Sigmoid colon (tissue), 7 donors: Measurements from ENCODE around the gene DPM1. TPM values are rescaled to one million over a fixed set of nuclear protein-coding genes. Genes with fewer than 3 reads are reported as not detected.

Source experiments
- DNase-seq: peaks from one replicate; pipeline ENCODE4 v3.0.0-alpha.2; 2019
- H3K27ac ChIP-seq, 4 donors: fragments of 200-600 bp; sonication (generic); one replicate each; pipeline ENCODE4 v1.5.1; 2016 to 2019; ENCODE audit warnings: mild to moderate bottlenecking in 1 of 4
- H3K27me3 ChIP-seq, 3 donors: fragments of 200-600 bp; sonication (generic); one replicate each; pipeline ENCODE4 v1.5.1; 2019; ENCODE audit warnings: mild to moderate bottlenecking in 1 of 3
- H3K36me3 ChIP-seq, 4 donors: fragments of 200-600 bp; sonication (generic); one replicate each; pipeline ENCODE4 v1.5.1; 2016 to 2019
- H3K4me1 ChIP-seq, 4 donors: fragments of 200-600 bp; sonication (generic); one replicate each; pipeline ENCODE4 v1.5.1; 2017 to 2019
- H3K4me3 ChIP-seq, 4 donors: fragments of 200-600 bp; sonication (generic); one replicate each; pipeline ENCODE4 v1.5.1; 2017 to 2019; ENCODE audit warnings: mild to moderate bottlenecking in 2 of 4, moderate library complexity in 1 of 4
- H3K9me3 ChIP-seq, 4 donors: fragments of 200-600 bp in 3 of 4; sonication (generic) in 3 of 4; one replicate each; pipeline versions ENCODE4 v1.5.1 to v1.6.1; 2013 to 2019
- EP300 ChIP-seq, 4 donors: sonication (generic); formaldehyde crosslinking; IDR thresholded peaks; one replicate each; pipeline ENCODE4 v1.6.1; 2017; ENCODE audit warnings: antibody characterized with exemption in 4 of 4
- POLR2A ChIP-seq, 2 donors: fragments of 450-650 bp; IDR thresholded peaks; one replicate each; pipeline ENCODE4 v1.6.1; 2016; ENCODE audit warnings: antibody characterized with exemption in 2 of 2, mild to moderate bottlenecking in 2 of 2, moderate library complexity in 2 of 2
- POLR2AphosphoS5 ChIP-seq, 4 donors: sonication (generic); formaldehyde crosslinking; IDR thresholded peaks; one replicate each; pipeline ENCODE4 v1.6.1; 2017; ENCODE audit warnings: antibody characterized with exemption in 4 of 4
- WGBS, 2 donors: extraction: QIAGEN DNeasy Blood & Tissue Kit; methylation state at CpG; one replicate each; pipeline ENCODE4 v1.1.7; 2013; 5-methylcytosine and 5-hydroxymethylcytosine counted together
- intact Hi-C: fragments of 100-400 bp; cut with DNase I; formaldehyde crosslinking; loops from one replicate; pipeline ENCODE4 v1.15.1; 2023
- polyA plus RNA-seq, 3 donors: library from polyadenylated mRNA; stranded (reverse); fragments of 200-250 nt; gene quantifications; one replicate each; pipeline ENCODE4 v1.2.3, GENCODE V29; 2013
- total RNA-seq, 4 donors: library from RNA; depleted of rRNA; stranded (reverse); fragments of >200 nt; gene quantifications; one replicate each; pipeline ENCODE4 v1.1.0, GENCODE V29; 2016
- TF ChIP-seq, protein P1 (sequence below), 4 experiments: fragments of 450-650 bp in 3 of 4; fragments of 200-600 bp in 1 of 4; IDR thresholded peaks; one replicate each; pipeline ENCODE4 v1.5.1; 2016 to 2019; ENCODE audit warnings: antibody characterized with exemption in 4 of 4, mild to moderate bottlenecking in 3 of 4, moderate library complexity in 2 of 4
- donor health status: healthy with polysubstance abuse.
- donor health status: Bipolar disorder and iron deficiency.
- donor health status: healthy.

The DPM1 gene
- total and polyA plus RNA-seq, 7 donors: 45.4 to 94.6 (median 60.4) TPM

DNA sequence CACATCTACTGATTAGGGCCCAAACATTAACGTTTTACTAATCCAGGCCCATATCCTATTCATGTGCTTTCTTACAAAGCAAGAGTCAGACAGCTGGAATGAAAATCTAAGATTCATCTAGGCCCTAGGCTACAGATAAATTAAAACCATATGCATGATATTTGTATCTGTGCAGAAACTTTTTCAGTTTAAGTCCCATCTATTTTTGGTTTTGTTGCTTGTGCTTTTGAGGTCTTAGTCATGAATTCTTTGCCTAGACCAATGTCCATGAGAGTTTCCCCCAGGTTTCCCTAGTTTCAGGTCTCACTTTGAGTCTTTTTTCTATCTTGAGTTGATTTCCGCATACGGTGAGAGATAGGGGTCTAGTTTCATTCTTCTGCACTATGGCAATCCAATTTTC lies 47.3 kb downstream of the DPM1 start:
- no peaks in the 10 kb centered on the region for H3K36me3 ChIP-seq
- H3K27ac ChIP-seq: no peak overlapping the region
- no peaks in the 10 kb centered on the region for H3K27me3 ChIP-seq
- H3K9me3 ChIP-seq: no peaks in the 10 kb centered on the region
- intact Hi-C loops: no loop called here
- TF ChIP-seq EP300 (IDR thresholded peaks at IDR 0.05): no peak
- TF ChIP-seq, protein P1, sequence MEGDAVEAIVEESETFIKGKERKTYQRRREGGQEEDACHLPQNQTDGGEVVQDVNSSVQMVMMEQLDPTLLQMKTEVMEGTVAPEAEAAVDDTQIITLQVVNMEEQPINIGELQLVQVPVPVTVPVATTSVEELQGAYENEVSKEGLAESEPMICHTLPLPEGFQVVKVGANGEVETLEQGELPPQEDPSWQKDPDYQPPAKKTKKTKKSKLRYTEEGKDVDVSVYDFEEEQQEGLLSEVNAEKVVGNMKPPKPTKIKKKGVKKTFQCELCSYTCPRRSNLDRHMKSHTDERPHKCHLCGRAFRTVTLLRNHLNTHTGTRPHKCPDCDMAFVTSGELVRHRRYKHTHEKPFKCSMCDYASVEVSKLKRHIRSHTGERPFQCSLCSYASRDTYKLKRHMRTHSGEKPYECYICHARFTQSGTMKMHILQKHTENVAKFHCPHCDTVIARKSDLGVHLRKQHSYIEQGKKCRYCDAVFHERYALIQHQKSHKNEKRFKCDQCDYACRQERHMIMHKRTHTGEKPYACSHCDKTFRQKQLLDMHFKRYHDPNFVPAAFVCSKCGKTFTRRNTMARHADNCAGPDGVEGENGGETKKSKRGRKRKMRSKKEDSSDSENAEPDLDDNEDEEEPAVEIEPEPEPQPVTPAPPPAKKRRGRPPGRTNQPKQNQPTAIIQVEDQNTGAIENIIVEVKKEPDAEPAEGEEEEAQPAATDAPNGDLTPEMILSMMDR (IDR thresholded peaks at IDR 0.05): no peak
- TF ChIP-seq POLR2A (IDR thresholded peaks at IDR 0.05): no peak
- no peak for TF ChIP-seq POLR2AphosphoS5 (IDR thresholded peaks at IDR 0.05)
- DNase-seq: no peak
- peaks cover 0 to 58% (median 43%) of the 10 kb centered on the region in 4 donors for H3K4me1 ChIP-seq
- H3K4me3 ChIP-seq: no peak overlapping the region
- 65 to 82% methylated on average over 3 of the region's 3 CpGs for WGBS, 2 donors

DNA sequence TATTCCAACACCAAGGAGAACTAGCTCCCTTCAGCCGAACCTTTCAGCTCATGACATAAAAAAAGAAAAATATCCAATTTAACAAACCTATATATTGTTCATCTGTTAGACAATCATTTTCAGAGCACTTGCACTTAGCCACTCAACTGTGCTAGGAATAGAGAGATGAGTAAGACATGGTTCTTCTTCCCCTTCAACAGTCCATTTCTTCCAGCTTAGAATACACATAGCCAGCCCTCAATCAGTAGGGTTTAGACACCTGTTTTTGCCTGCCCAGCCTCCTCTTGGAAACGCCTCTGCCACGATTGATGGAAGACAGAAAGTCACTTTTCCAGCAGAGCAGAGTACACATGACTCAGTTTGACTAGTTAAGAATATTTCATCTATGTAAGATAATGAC lies 48.9 kb downstream of the DPM1 start:
- Histone ChIP-seq H3K27me3 (no peaks in the 10 kb centered on the region), H3K4me1 (peaks cover 0 to 58% (median 36%) of the 10 kb centered on the region in 4 donors), H3K9me3 (no peaks in the 10 kb centered on the region), H3K4me3 (no peak overlapping the region), H3K36me3 (no peaks in the 10 kb centered on the region), H3K27ac (no peak overlapping the region)
- intact Hi-C loops: no loop called here
- 86 to 92% methylated on average over 3 of the region's 3 CpGs for WGBS, 2 donors
- DNase-seq: no peak
- TF ChIP-seq POLR2A (IDR thresholded peaks at IDR 0.05) (no peak), EP300 (IDR thresholded peaks at IDR 0.05) (no peak), POLR2AphosphoS5 (IDR thresholded peaks at IDR 0.05) (no peak)
- TF ChIP-seq, protein P1 (IDR thresholded peaks at IDR 0.05): no peak

DNA sequence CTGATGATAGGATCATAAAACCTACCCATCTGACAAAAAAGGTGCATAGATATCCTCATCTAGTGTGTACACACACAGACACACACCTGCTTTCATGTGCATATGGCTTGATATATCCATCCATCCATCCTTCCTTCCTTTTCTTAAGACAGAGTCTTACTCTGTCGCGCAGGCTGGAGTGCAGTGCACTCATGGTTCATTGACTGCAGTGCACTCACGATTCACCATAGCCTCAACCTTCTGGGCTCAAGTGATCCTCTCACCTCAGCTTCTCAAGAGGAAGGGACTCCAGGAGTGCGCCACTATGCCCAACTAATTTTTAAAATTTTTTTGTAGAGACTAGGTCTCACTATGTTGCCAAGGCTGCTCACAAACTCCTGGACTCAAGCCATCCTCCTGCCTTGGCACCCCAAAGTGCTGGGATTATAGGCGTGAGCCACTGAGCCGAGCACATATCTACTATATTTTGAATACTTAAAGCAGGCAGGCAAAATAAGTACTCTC lies 54.2 kb downstream of the DPM1 start:
- no peak overlapping the region for H3K4me3 ChIP-seq
- 84 to 85% methylated on average over 6 of the region's 6 CpGs for WGBS, 2 donors
- H3K4me1 ChIP-seq: peaks cover 0 to 31% (median 20%) of the 10 kb centered on the region in 4 donors
- no peak for DNase-seq
- no peak for TF ChIP-seq EP300 (IDR thresholded peaks at IDR 0.05)
- no peak for TF ChIP-seq POLR2AphosphoS5 (IDR thresholded peaks at IDR 0.05)
- TF ChIP-seq POLR2A (IDR thresholded peaks at IDR 0.05): no peak
- TF ChIP-seq, protein P1 (IDR thresholded peaks at IDR 0.05): no peak
- no peaks in the 10 kb centered on the region for H3K9me3 ChIP-seq
- H3K27me3 ChIP-seq: no peaks in the 10 kb centered on the region
- H3K27ac ChIP-seq: no peak overlapping the region
- H3K36me3 ChIP-seq: peaks cover 0 to 36% (median 4%) of the 10 kb centered on the region in 4 donors
- intact Hi-C loops: no loop called here

DNA sequence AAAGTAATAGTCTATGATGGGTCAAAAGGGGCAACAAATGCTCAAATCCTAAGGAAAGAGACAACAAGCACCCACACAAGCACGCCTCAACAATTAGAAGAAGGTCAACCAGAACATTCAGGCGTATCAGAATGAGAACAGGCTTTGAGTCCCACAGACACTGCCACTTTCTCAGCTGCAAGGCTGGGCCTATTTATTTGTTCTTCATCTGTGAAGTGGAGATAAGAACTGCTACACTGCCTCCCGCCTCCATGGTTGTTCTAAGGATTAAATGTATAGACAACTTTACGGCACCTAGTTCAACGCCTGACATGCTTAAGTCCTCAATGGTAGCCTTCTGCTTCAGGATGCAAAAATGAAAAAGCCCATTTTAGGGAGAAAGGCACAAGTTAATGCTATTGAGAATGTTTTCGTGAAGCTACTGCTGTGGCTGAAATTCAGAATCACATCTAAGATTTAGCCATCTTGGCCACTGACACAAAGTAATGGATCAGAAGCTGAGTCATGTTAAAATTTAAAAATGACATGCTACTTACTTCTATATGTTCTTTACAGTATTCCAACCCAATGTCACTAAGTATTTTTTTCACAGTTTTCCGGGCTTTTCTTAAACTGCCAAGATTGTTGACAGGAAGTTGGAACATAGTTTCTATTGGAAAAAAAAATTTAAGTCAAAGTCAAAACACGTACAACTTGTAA lies 54.8 kb downstream of the DPM1 start:
- no peak overlapping the region for H3K4me3 ChIP-seq
- no peak for DNase-seq
- peaks cover 0 to 31% (median 20%) of the 10 kb centered on the region in 4 donors for H3K4me1 ChIP-seq
- TF ChIP-seq EP300 (IDR thresholded peaks at IDR 0.05) (no peak), POLR2A (IDR thresholded peaks at IDR 0.05) (no peak), POLR2AphosphoS5 (IDR thresholded peaks at IDR 0.05) (no peak)
- TF ChIP-seq, protein P1 (IDR thresholded peaks at IDR 0.05): no peak
- no peak overlapping the region for H3K27ac ChIP-seq
- intact Hi-C loops: no loop called here
- no peaks in the 10 kb centered on the region for H3K9me3 ChIP-seq
- 73 to 82% methylated on average over 8 of the region's 8 CpGs for WGBS, 2 donors
- H3K36me3 ChIP-seq: peaks cover 0 to 42% (median 5%) of the 10 kb centered on the region in 4 donors
- no peaks in the 10 kb centered on the region for H3K27me3 ChIP-seq
